Mucosa of descending colon (tissue), 3 donors: ENCODE measurements around the gene NAA40. TPM values are rescaled to one million over a fixed set of nuclear protein-coding genes. Genes with fewer than 3 reads are reported as not detected.

Experiments used
- ATAC-seq: fragments of 200-7000 bp; cut with Tn5 transposase; one replicate; pipeline ENCODE4 v1.9.1; 2020; ENCODE audit warnings: mild to moderate bottlenecking, moderate library complexity
- DNase-seq, 3 donors: peaks; one replicate each; pipeline ENCODE4 v3.0.0-alpha.2; 2020
- H3K36me3 ChIP-seq: fragments of 200-600 bp; one replicate; pipeline ENCODE4 v1.8.0; 2021; ENCODE audit warnings: low read depth, mild to moderate bottlenecking
- H3K4me1 ChIP-seq: fragments of 200-600 bp; one replicate; pipeline ENCODE4 v1.8.0; 2021; ENCODE audit warnings: low read depth, mild to moderate bottlenecking
- H3K4me3 ChIP-seq: fragments of 200-600 bp; one replicate; pipeline ENCODE4 v1.8.0; 2021; ENCODE audit warnings: mild to moderate bottlenecking
- H3K9me3 ChIP-seq: fragments of 200-600 bp; one replicate; pipeline ENCODE4 v1.8.0; 2021; ENCODE audit warnings: mild to moderate bottlenecking
- intact Hi-C, 2 donors: fragments of 100-400 bp; cut with DNase I in 1 of 2; cut with micrococcal nuclease in 1 of 2; formaldehyde crosslinking; loops; one replicate each; pipeline versions ENCODE4 v1.11.0 to v1.11.1; 2022; cut with DNase I, micrococcal nuclease
- total RNA-seq, 3 donors: library from RNA; stranded (reverse); fragmentation: NEBNext Ultra II Directional in 2 of 3; extraction: Animal tissue kit (Norgen Biotek cat#: 25700) in 2 of 3; gene quantifications; one replicate each; pipeline versions ENCODE4 v1.2.1 to v1.2.4, GENCODE V29; 2021 to 2023
- TF ChIP-seq, protein P1 (sequence below): fragments of 200-600 bp; IDR thresholded peaks from one replicate; pipeline ENCODE4 v1.8.0; 2022; ENCODE audit warnings: antibody characterized with exemption, mild to moderate bottlenecking
- donor health status: DM: no; HTN: no; CAD: no; lungs with moderate emphysema.
- donor health status: DM: no; HTN: no; CAD: no.
- donor health status: DM: no; HTN: yes; CAD: no.

The NAA40 gene
- total RNA-seq, 3 donors from 2014 or later: 18.7 to 43.6 (median 23.4) TPM

DNA sequence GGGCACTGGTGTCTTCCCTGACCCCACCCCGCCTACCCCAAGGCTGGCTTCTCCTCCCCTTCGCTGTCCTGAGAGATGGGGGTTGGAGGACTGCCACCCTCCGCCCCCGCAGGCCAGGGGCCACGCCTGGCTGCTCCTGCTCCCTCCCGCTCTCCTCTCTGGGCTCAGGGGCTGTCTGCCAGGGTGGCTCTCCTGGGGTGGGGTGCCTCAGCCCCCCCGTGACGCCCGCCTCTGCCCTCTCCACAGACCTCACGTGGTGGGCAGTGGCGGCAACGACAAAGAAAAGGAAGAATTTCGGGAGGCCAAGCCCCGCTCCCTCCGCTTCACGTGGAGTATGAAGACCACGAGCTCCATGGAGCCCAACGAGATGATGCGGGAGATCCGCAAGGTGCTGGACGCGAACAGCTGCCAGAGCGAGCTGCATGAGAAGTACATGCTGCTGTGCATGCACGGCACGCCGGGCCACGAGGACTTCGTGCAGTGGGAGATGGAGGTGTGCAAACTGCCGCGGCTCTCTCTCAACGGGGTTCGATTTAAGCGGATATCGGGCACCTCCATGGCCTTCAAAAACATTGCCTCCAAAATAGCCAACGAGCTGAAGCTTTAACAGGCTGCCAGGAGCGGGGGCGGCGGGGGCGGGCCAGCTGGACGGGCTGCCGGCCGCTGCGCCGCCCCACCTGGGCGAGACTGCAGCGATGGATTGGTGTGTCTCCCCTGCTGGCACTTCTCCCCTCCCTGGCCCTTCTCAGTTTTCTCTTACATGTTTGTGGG is 30.0 kb upstream of the NAA40 start:
- H3K4me1 ChIP-seq: no peaks in the 10 kb centered on the region
- H3K9me3 ChIP-seq: no peaks in the 10 kb centered on the region
- ATAC-seq (no peak), DNase-seq (no peak)
- TF ChIP-seq, protein P1, sequence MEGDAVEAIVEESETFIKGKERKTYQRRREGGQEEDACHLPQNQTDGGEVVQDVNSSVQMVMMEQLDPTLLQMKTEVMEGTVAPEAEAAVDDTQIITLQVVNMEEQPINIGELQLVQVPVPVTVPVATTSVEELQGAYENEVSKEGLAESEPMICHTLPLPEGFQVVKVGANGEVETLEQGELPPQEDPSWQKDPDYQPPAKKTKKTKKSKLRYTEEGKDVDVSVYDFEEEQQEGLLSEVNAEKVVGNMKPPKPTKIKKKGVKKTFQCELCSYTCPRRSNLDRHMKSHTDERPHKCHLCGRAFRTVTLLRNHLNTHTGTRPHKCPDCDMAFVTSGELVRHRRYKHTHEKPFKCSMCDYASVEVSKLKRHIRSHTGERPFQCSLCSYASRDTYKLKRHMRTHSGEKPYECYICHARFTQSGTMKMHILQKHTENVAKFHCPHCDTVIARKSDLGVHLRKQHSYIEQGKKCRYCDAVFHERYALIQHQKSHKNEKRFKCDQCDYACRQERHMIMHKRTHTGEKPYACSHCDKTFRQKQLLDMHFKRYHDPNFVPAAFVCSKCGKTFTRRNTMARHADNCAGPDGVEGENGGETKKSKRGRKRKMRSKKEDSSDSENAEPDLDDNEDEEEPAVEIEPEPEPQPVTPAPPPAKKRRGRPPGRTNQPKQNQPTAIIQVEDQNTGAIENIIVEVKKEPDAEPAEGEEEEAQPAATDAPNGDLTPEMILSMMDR: no peak
- H3K4me3 ChIP-seq: no peak overlapping the region
- intact Hi-C loops: no loop called here
- peaks cover 9% of the 10 kb centered on the region for H3K36me3 ChIP-seq

DNA sequence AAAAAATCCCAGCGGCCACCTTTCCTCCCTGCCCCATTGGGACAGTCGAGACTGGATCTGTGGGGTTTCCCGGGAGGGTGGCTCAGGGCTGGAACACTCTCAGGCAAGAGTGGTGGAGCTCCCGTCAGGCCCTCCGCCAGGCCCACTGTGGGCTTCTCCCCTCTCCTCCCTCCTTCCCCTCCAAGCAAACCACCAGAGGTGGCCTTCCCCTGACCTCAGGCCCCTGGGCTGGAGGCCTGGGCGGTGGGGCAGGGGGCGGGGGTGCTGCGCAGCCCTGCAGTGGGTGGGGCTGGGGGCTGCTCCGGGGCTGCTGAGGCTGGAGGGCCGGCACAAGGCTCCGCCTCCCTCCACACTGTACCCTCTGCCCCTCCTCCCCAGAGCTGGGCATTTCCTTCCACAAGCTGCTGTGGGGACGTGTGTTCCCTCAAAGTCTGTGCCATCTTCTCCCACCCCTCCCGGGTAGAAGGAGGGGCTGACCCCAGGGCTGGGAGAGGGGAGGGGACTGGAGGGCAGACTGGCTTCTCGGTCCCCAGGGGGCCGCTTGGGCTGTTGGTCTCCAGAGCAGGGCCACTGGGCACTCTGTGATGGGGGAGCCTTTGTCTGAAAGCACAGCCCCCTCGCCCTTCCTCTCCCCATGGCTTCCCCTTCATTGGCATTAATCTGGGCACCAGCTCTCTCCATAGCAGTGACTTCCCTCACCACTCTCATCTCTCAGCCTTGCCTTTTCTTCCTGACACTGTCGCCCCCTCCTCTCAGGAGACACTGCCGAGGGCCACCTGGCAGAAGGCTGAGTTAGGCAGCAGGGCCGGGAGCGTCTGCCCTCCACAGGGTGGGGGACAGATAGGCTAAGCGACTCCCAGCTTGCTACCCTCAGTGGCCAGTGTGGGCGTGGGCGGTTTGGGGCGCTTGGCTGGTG is 29.0 kb upstream of the NAA40 start:
- TF ChIP-seq, protein P1: no peak
- ATAC-seq: no peak
- intact Hi-C loops: no loop called here
- no peak for DNase-seq
- Histone ChIP-seq H3K4me1 (no peaks in the 10 kb centered on the region), H3K4me3 (no peak overlapping the region), H3K36me3 (peaks cover 4% of the 10 kb centered on the region), H3K9me3 (no peaks in the 10 kb centered on the region)

DNA sequence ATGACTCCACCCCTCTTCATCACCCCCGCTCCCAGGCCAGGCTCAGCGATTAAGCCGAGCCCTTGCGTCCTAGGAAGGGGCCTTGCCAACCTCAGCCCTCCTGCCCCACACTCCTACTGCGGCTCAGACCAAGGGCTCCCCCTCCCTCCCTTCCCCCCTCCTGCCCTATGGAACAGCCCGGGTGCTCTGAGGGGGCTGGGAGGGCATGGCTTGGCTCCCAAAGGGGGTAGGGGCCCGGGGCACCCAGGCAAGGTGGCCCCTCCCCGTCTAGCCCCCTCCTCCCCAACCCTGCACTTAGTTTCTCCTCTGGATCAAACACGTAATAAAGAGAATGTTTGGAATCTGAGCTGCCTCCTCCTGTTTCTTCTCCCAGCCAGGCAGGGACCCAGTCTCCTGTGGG is 28.1 kb upstream of the NAA40 start:
- ATAC-seq (no peak), DNase-seq (no peak)
- intact Hi-C loops: no loop called here
- Histone ChIP-seq H3K4me1 (peaks cover 1% of the 10 kb centered on the region), H3K4me3 (no peak overlapping the region), H3K36me3 (peaks cover 4% of the 10 kb centered on the region), H3K9me3 (no peaks in the 10 kb centered on the region)
- TF ChIP-seq, protein P1: no peak

DNA sequence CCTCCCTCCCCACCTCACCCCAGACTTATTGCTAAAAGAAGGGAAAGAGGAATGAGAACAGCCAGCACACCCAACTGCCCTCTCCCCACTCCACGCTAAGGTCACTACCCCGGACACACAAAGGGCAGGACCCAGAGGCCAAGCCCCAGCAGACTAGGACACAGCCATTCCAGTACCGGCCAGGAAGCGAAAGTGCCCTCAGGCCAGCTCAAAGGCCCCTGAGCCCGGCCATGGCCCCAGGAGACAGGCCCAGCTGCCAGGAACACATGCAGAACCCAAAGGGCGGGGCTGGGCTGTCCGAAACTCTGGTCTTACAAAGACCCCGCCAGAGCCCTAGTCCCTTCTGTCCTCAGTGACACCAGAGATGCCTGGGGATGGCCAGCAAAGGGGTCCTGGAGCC is 27.4 kb upstream of the NAA40 start:
- TF ChIP-seq, protein P1: no peak
- no peak for ATAC-seq
- Histone ChIP-seq H3K9me3 (no peaks in the 10 kb centered on the region), H3K4me1 (peaks cover 9% of the 10 kb centered on the region), H3K4me3 (no peak overlapping the region), H3K36me3 (peaks cover 4% of the 10 kb centered on the region)
- DNase-seq: no peak
- intact Hi-C loops: no loop called here

DNA sequence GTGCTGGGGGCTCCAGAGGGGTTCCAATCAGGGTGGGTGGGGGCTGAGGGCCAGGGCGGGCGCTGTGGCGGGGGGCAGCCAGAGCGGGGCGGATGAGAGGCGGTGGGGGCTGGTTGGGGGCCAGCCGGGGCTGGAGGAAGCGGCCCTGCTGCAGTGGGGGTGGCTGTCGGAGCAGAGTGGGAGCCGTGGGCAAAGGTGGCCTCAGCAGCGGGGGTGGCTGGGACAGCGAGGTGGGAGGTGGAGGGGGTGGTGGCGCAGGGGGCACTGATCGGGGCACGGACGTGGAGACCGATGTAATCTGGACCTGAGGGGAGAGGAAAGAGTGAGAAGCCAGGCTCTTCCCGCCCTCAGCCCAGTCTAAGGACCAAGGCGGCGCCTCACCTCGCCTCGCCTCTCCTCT is 26.9 kb upstream of the NAA40 start:
- Histone ChIP-seq H3K4me3 (no peak overlapping the region), H3K4me1 (peaks cover 10% of the 10 kb centered on the region), H3K36me3 (peaks cover 4% of the 10 kb centered on the region), H3K9me3 (no peaks in the 10 kb centered on the region)
- intact Hi-C loops: no loop called here
- DNase-seq (no peak), ATAC-seq (no peak)
- TF ChIP-seq, protein P1: no peak
